GM19463 (cell line): ENCODE results near the gene MYOM1.

Experiments used
- ATAC-seq: cut with Tn5 transposase; IDR thresholded peaks from one replicate; pipeline ENCODE4 v1.9.1; 2021; ENCODE audit warnings: mild to moderate bottlenecking, moderate library complexity; ENCODE audit not compliant: unreplicated experiment

The MYOM1 gene

DNA sequence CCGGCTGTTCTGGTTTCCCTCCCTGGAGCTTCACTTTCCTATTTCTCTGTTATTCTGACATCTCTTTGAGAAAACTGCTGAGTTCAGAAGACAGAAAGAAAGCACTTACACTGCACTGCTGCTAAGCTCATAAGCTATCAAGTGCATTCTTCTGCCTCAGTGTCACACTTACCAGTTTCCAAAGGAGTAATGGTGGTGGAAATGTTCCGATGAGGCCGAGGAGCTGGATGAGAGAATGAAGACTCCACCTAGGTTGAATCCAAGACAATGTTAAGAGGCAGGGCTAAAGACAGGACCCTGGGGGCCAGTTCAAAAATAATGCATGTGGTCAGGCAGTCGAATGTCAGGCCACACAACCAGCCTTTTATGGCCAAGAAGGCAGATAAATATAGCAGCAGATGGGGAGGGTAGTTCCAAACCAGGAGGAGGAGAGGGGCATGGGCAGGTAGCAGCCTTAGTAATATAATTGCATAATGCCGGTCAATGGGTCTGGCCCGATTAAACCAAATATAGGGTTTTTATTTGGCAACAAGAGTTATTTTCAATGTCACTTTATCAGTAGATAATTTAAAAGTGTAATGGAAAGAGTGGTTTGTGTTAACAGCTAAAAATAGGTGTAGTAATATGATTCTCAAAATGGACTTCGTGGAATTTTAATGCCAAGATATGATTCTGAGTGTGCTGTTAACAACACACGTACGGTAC, at the start of gene MYOM1:
MYOM1 (minus strand) TSS at position 338 of the 705 bp plus-strand sequence. CDS start 4,745 bp downstream, outside the sequence.
- no peak for ATAC-seq

DNA sequence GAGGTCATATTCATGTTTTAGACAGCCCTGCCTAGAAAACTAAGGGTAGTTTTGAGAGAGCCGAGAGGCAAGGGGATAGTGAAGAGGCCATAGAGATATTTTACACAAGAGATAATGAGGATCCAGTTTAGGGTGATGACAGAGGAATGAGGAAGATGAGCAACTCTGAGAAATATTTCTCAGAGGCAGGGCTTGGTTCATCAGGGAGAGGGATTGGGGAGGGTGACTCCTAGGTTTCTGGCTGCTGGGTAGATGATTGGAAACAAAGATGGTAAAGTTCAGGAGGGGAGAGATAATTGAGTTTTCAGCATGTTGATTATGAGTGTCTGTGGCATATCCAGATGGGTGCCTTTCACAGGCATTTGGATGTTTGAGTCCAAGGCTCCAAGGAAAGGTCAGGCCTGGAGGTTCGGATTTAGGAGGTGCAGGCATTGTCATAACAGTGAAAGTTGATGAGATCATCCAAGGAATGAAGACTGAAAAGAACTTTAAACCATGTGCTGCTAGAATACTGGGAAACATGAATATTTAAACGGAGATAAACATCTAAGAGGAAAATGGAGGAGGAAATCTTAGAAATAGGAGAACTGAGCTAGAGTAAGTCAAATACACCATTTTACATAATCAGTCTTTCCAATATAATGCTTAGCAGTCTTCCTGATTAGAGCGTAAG, 49.6 kb upstream of the MYOM1 start:
- ATAC-seq: no peak

DNA sequence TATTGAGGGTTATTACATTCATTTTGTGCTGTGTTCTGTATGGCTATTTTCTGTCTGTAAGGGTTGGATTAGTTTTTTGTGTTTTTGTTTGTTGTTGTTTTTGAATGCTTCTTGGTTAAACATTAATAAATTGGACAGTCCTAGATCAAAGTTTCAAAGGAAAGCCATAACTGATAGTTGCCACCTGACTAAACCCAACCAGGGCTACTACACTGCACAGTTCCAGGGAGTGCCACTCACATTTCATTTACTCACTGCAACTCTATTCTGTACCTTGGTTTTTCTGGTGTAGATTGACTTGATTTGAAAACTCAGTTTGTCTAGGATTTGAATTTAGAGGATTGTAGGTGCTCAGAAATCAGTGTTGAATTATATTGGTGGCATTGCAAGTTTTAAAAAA, 48.5 kb upstream of the MYOM1 start:
- no peak for ATAC-seq

GRCh38 chr18:3266062-3266608, 46.4 kb upstream of the MYOM1 start:
- no peak for ATAC-seq

DNA sequence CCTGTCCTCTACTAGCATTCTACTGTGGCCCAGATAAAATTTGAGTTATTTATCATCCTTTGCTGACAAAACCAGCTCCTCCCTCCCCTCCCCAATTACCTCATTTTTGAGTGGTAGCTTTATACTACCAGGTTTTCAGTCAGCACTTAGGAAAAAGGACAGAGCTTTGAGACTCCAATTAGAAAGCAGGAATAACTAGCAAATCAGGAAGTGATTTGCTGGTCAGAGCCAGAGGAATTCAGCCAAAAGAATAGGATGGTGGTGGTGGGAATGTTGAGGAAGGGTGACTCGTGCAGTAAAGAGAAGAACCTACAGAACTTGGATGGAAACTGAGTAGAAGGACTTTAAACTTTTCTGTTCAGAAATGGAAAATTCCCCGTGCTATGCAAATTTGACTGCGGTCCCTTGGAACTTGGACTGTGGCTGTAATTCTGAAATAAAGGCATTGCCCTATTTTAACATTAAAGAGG, 45.8 kb upstream of the MYOM1 start:
- no peak for ATAC-seq

DNA sequence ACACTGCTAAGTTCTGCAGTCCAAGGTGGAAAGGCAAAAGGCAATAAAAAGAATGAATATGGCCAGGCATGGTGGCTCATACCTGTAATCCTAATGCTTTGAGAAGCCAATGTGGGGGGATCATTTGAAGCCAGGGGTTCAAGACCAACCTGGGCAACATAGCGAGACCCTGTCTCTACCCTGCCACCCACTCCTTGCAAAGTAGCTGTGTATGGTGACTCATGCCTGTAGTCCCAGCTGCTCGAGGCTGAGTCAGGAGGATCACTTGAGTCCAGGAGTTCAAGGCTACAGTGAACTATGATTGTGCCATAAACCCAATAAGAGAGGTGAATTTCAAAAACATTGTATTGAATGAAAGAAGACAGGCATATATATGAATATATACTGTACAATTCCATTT, 44.6 kb upstream of the MYOM1 start:
- ATAC-seq: no peak

- no peak for ATAC-seq
Observed at GRCh38 chr18:3263132-3263700, 43.4 kb upstream of the MYOM1 start.

DNA sequence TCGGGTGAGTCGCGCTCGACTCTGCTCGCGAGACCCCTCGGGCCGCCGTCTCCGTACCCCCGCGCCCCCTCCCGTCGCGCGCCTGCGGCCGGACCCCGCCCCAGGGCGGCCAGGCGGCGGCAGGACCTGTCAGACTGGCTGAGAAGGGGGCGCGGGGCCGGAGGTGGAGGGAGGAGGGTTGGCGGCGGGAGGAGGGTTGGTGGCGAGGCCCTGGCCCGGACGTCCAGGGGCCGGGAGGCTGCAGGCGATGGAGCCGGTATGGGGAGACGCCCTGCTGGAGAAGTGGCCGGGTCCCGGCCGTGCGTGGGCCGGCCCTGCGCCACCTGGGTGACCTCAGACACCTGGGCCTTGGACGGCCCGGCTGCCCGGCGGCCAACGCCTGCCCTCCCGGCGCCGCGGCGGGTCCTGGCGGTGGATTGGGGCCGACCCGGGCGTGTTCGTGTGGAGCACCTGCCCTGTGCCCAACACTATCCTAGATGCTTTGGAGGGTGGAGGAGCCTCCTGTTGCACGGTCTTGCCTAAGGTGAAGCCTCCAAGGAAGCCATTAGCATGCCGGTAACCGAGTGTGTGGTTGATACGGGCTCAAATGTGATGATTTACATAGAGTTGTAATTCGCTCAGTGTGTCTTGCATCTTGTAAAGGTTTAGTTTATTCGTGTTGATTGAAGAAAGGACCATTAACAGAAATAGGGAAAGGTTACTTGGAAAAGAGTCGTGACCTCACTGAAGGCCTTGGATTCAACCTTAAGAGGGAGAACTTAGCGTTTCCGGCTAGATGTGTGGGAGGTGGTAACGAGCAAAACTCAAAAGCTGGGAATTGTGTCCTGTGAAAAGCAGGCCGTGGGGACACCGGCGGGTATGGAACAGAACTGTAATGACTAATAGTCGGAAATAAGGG, 42.7 kb upstream of the MYOM1 start:
- ATAC-seq: peak; percentile 27

DNA sequence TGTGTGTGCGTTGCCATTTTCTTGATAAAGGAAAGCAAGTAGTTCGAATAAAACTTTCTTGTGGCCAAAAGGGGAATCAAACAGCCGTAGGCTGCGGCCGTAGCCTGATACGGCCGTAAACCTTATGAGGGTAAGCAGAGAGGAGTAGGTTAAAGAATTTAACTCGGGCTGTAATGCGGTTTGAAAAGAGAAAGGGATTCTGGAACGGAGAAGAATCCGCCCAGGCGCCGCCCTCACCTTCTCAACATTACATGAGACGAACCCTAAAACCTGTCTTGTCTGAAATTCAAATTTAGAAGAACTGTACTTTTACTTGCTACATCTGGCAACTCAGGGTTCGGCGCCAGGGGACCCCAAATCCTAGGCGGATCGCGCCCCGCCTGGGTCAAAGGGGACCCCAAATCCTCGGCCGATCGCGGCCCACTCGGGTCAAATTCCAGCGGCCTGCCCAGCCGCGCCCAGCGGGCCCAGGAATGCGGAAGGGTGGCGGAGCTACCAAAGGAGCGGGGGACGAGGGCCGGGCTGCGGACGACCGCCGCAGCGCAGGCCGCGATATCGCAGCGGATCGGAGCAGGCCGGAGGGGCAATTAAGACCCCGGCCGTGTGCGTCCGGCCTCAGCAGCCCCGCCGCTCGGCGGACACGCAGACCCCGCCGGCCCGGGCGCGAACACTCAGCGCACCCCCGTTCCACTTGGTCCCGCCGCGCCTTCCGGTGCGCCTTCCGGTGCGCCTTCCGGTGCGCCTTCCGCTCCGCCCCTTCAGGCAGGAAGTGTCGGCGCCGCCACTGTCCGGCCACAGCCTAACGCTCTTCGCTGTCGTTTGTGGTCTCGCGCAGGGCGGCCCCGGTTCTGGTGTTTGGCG, 41.8 kb upstream of the MYOM1 start, which contains the start of gene MYL12B:
MYL12B (plus strand) TSS at position 761 of the 861 bp plus-strand sequence. CDS start 10,766 bp downstream, outside the sequence.
- peak; percentile 84 for ATAC-seq

DNA sequence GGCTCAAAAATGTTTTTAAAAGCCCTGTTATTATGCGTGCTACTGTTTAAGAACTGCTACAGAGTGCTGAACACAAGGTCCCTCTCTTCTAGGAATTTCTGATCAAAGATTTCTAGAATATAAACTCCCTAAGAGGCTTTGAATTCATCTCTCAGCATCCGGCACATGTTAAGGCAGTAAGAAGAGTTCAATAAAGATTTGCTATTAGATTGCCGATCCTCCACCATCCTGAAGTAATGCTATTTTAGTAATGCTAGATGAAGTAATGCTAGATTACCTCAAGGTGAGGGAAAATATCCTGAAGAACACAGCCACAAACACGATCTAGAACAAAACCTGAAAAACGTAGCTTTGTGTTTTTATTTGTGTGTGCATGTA, 41.2 kb upstream of the MYOM1 start:
- no peak for ATAC-seq

- ATAC-seq: no peak
Observed at GRCh38 chr18:3257627-3258120, 37.9 kb upstream of the MYOM1 start.

DNA sequence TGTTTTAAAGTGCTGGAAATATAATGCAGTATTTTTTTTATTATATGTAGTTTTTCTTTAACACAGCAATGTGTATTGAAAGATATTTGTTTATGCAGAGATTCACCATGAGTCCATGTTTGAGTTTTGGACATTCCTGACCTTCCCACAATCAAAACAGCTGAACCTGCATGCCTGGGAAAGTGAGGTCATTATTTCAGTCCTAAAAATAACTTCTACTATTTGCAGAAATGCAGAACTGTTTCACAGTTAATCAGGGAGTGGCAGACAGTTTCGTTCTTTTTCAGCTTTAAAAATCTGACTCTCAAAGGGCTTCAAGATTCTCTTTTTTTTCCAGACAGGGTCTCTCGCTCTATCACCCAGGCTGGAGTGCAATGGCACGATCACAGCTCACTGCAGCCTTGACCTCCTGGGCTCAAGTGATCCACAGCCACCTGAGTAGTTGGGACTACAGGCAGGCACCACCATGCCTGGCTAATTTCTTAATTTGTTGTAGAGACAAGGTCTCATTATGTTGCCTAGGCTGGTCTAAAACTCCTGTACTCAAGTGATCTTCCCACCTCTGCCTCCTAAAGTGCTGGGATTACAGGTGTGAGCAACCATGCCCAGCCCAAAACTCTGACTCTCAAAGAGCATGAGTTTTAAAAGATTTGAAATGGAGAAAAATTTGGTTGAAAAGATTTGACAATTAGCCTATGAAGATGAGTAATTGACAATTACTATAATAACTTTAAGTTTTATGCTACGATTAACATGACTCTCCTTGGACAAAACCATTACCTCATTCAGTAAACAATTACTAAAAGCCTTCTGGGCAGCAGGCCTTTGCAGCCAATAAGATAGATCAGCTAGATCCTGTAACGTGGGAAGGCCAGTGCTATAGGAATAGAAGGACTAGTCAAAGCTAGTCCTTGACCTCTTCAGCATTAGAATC, 37.2 kb upstream of the MYOM1 start:
- ATAC-seq: no peak

DNA sequence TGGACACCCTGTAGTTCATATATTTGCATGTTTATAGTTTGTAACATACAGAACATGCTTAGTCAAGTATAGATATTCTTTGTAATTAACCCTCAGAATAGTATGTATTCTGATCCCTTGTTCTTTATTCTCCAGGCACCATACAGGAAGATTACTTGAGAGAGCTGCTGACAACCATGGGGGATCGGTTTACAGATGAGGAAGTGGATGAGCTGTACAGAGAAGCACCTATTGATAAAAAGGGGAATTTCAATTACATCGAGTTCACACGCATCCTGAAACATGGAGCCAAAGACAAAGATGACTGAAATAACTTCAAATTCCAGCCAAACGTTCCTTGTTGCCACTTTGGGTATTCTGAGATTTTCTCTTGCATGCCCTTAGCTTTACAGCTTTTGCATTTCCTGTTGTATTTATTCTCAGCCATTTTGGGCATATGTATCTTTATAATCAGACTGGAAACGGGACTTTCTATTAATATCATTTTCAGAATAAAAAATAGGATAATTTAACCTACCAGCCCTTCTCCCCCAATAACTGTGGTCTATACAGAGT, 35.9 kb upstream of the MYOM1 start:
- no peak for ATAC-seq

DNA sequence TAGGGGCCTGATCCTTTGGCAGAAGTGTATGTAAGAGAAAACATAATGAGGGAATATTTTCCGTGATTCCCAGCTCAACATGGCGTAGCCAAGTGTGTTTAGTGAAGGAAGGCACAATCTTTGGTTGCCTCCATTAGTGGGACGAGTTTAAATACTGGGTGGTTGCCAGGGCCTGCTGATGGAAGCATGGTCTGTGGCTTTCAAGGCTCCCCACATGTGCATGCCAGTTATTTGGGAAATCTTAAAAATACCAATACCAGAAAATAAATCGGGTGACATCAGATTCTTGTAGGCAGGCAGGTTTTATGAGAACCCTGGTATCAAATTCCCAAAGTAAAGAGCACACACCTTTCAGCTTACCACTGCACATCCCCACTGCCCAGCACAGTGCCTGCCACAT, 35.0 kb upstream of the MYOM1 start:
- no peak for ATAC-seq

DNA sequence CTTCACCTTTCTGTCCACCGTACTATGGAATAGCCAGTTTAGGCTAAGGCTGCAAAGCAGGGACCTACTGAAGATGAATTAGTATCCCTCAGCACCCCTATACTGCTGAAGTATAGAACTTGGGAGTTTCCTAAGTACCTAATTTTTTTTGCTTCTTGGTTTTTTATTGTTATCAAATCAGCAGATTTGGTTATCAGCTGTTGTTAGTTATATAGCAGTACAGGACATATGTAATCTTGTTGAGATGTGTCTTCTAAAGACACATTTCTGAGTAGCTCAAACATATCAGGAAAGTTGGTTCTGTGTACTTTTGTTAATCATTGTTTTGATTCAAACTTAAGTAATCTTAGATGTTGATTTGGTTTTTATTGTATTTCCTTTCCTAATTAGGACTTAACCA, 33.1 kb upstream of the MYOM1 start:
- ATAC-seq: no peak

DNA sequence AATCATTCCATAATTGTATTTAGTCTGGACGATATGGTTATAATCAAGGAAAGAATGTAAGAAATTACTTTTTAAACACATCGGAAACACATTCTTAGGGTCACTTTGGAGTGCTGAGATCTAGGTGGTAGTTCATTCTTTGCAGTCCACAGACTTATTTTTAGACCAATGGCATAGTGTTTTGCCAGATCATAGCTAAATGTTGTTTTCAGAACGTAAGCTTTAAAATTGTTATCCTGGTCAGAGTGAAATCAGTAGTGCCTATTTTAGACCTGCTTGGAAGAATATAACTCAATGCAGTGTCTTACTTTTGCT, 32.2 kb upstream of the MYOM1 start:
- ATAC-seq: no peak

DNA sequence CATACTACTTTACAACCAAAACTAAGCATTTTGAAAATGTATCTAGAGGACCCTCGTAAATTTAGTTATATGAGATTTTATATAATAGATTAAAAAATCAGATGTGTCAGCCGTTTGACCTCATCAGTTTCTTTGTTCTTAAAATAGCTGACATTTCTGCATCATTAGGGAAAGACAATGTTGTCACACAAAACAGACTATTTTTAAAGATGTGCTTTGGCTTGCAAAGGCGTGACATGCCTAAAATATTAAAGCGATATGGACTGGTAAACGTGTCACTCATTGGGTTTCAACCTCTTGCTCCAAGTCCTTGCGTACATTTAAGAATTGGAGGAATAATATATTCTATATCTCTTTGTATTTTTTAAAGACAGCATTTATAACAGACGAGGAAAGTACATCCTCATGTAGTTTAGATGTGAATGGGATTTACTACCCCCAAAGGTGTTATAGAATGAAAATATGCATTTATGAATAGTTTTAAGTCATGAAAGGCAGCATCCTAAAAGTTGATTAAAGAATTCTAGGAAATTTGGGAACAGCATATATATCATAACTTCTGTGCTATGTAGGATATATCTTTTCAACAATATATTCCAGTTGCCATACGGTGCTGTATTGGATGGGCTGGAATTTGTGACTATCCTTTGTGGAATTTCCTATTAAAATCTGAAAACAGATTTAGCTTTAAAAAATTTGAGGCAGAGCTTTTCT, 31.6 kb upstream of the MYOM1 start:
- ATAC-seq: no peak
